Measurements from ENCODE around the gene LPP. TPM values are rescaled to one million over a fixed set of nuclear protein-coding genes. Genes with fewer than 3 reads are reported as not detected.

LPP gene
- total RNA-seq, 1 donor from 2014 or later: 96.7 TPM

GRCh38 chr3:188404701-188405100 is 250.7 kb downstream of the LPP start:
- no peak overlapping the region for H3K4me3 Mint-ChIP-seq
- no peak overlapping the region for H3K27ac Mint-ChIP-seq
- no peak for DNase-seq (ENCODE audit: extremely low spot score, unreplicated experiment)
- no peaks in the 10 kb centered on the region for H3K4me1 Mint-ChIP-seq (ENCODE audit: unreplicated experiment)
- TF ChIP-seq CTCF (conservative IDR thresholded peaks at IDR 0.05): no peak
- H3K27me3 Mint-ChIP-seq: no peaks in the 10 kb centered on the region
- H3K36me3 Mint-ChIP-seq: peaks cover 33% of the 10 kb centered on the region
- H3K9me3 Mint-ChIP-seq: peaks cover 10% of the 10 kb centered on the region

- H3K27ac Mint-ChIP-seq: no peak overlapping the region
- H3K36me3 Mint-ChIP-seq: peaks cover 37% of the 10 kb centered on the region
- H3K4me3 Mint-ChIP-seq: no peak overlapping the region
- no peaks in the 10 kb centered on the region for H3K4me1 Mint-ChIP-seq (ENCODE audit: unreplicated experiment)
- TF ChIP-seq CTCF (conservative IDR thresholded peaks at IDR 0.05): no peak
- DNase-seq (ENCODE audit: extremely low spot score, unreplicated experiment): no peak
- peaks cover 10% of the 10 kb centered on the region for H3K9me3 Mint-ChIP-seq
- H3K27me3 Mint-ChIP-seq: no peaks in the 10 kb centered on the region
These were observed 253.4 kb downstream of the LPP start for GRCh38 chr3:188407158-188407880.

- Mint-ChIP-seq H3K4me1 (ENCODE audit: unreplicated experiment) (no peaks in the 10 kb centered on the region), H3K27me3 (no peaks in the 10 kb centered on the region), H3K9me3 (peaks cover 3% of the 10 kb centered on the region), H3K36me3 (peaks cover 32% of the 10 kb centered on the region), H3K27ac (no peak overlapping the region), H3K4me3 (no peak overlapping the region)
- TF ChIP-seq CTCF (conservative IDR thresholded peaks at IDR 0.05): no peak
- no peak for DNase-seq (ENCODE audit: extremely low spot score, unreplicated experiment)
These were observed 254.9 kb downstream of the LPP start for GRCh38 chr3:188408831-188409230.

- DNase-seq (ENCODE audit: extremely low spot score, unreplicated experiment): no peak
- Mint-ChIP-seq H3K27ac (no peak overlapping the region), H3K9me3 (peaks cover 3% of the 10 kb centered on the region), H3K27me3 (no peaks in the 10 kb centered on the region), H3K4me1 (ENCODE audit: unreplicated experiment) (no peaks in the 10 kb centered on the region), H3K36me3 (peaks cover 18% of the 10 kb centered on the region), H3K4me3 (no peak overlapping the region)
- no peak for TF ChIP-seq CTCF (conservative IDR thresholded peaks at IDR 0.05)
These were observed 257.8 kb downstream of the LPP start for GRCh38 chr3:188411750-188412149.

- TF ChIP-seq CTCF (conservative IDR thresholded peaks at IDR 0.05): no peak
- Mint-ChIP-seq H3K27me3 (no peaks in the 10 kb centered on the region), H3K27ac (no peak overlapping the region), H3K9me3 (peaks cover 7% of the 10 kb centered on the region), H3K36me3 (peaks cover 14% of the 10 kb centered on the region), H3K4me1 (ENCODE audit: unreplicated experiment) (no peaks in the 10 kb centered on the region), H3K4me3 (no peak overlapping the region)
- no peak for DNase-seq (ENCODE audit: extremely low spot score, unreplicated experiment)
These were observed 261.2 kb downstream of the LPP start for GRCh38 chr3:188415196-188415595.

All from type B pancreatic cell (in vitro differentiated cells).